Ramos (cell line): ENCODE results near the gene WDFY4.

Experiments used
- in situ Hi-C: fragments of 300-500 bp; cut with MboI; formaldehyde crosslinking; loops from one replicate; pipeline ENCODE4 v1.14.3; 2022; ENCODE audit warnings: low sequenced_read_pairs; ENCODE audit not compliant: unreplicated experiment

WDFY4 gene

DNA sequence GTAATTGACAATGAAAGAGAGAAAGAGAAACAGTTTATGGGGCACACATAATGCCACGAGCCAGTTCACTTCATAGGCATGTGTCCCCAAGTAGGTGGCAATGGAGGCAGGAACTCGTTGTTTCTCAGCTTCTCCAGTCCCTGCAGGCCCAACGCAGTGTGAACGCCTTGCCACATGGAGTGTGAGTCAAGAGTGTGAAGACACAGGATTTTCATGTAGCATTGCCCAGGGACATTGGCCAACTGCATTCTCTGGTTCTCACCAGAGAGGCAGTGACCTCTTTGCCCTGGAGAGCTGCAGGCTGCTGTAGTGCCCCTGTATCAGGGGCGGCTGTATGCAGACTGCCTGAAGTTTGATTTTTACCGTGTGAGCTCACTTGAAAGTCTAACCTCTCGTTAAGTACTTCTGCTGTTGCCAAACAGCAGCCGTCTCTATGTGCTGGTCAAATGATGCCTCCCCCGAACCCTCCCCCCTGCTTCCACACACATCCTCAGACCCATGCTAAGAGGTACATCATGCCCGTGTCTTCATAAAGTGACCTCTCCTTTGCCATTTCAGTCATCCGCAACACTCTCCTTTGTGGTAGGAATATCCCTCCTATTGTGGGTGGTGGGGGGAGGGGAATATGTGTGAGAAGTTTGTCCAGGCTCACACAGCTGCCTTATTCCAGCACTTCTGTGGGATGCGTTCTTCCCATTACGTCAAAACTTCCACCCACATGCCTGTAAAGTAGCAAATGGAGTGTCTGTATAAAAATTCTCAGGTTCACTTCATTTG is 242.3 kb downstream of the WDFY4 start:
- in situ Hi-C loops: no loop called here

DNA sequence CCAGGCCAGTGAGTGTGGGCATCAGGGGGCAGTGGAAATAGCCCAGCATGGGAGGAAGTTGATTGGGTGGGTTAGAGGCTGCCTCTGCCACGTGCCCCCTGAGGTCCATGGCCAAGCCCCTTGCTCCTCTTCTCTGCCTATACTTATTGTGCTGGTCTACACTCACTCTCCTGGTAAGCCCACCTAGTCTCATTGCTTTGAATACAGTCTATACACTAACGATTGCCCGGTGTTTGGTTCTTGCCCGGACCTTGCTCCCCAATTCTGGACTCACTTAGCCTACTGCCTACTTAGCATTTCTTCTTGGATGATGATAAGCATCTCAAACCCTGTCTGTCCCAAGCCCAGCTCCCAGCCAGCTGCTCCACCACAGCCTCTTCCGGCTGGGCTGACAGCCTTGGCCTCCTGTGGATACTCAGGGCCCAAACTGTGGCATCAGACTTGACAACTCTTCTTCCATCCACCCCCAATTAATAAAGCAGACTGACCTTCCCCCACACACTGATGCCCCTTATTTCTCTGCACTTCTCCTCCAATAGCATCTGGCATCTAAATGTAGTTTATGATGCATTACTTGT is 244.8 kb downstream of the WDFY4 start:
- in situ Hi-C loops: no loop called here

DNA sequence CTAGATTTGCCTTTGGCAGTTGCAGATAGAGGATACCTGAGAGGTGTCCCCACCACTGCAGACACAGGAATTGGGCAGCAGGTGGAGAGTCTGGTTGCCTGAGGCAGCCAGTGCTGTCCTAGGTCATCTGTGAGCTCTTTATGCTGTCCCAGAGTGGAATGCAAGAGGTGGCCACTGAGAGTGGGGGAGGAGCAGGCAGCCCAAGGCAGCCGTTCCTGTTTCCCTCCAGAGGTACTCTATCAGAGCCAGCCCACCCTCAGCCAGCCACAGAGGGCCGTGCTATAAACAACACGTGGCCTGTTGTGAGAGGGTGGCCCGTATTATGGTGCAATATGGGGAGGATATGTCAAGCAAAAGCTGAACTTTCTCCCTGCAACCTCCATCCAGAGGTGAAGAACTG is 246.5 kb downstream of the WDFY4 start:
- in situ Hi-C loops: no loop called here

DNA sequence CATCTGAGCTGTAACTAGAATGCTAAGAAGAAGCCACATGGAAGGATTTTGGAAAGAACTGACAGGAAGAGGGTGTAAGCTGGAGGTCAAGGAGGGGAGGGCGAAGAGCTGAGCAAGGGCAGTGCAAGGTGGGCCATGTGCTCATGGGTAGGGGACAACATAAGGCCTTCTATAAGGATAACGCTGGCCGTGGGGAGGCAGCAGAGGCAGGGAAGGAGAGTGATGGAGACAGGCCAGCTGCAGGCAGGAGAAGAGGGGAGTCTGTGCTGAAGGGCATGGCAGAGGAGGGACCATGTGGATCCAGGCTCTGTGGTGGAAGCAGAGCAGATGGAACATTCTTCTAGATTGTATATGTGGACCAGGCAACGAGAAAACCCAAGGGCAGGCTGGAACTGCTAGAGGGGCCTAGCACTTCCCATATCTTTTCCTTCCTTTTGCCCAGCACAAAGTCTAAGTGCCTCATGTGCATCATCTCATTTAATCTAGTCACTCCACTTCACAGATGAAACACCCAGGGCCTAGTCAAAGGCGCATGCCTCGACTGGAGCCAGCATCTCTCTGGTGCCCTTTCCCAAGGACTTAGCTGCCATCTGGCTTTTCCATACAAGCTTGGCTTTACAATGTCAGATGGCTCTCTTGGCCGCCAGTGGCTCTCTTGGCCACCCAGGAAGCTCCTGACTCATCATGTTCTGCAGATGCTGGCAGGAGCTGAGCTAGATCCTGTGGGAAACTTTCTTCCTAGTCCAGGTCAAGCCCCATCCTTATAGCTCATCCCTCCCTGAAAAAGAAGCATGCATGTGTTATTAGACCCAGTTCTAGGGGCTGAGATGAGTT is 248.4 kb downstream of the WDFY4 start:
- in situ Hi-C loops: no loop called here

DNA sequence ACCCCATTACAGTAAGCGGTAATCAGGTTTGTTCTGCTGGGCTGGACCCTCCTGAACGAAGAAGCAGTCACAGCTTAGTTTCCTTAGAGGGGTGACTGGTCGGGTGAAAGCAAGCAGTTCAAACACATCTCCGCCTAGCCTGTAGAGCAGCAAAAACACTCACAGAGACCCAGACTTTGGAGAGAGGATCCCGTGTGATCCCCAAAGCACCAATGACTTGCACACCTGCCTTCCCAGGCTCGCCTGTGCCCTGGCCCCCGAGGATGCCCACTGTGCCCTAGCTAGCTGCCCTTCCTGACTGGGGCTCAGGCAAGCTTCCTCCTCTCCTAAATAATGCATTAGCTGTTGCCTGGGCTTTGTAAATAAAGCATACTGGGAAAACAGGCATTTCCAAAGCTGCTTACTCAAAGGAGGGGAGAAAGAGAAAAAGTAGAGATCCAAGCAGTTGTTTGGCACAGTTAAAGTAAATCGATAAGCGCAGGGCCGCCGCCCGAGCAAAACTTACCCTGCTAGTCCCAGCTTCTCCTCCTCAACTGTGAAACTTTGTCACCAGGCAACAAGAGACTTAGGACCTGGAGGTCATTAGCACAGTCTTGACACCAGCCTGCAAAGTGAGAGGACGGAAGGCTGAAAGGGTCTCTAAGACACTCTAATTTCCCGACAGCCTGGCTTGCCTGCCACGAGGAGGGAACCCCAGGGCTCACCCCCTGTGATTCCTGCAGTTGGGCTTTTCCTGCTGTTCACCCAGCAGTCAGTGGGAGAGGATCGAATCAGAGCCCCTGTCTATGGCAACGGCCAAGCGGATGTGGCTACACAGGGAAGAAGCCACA is 250.2 kb downstream of the WDFY4 start:
- in situ Hi-C loops: no loop called here

DNA sequence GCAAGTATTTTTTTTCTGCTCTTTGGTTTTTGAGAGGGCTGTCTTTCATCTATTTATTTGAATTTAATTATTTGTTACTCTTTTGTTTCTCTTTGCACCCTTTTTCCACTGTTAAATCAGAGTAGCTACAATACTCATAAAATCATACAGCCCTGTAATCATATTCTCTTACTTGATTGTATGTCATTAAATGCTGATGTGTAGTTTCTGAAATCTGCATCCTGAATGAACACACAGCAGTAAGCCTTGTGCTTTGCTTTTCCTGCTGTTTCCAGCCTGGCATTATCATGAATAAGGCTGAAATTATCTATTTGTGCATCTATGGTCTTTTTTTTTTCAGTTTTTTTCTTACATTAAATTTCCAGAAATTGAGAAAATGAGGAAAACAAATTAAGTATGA is 250.9 kb downstream of the WDFY4 start:
- in situ Hi-C loops: no loop called here

DNA sequence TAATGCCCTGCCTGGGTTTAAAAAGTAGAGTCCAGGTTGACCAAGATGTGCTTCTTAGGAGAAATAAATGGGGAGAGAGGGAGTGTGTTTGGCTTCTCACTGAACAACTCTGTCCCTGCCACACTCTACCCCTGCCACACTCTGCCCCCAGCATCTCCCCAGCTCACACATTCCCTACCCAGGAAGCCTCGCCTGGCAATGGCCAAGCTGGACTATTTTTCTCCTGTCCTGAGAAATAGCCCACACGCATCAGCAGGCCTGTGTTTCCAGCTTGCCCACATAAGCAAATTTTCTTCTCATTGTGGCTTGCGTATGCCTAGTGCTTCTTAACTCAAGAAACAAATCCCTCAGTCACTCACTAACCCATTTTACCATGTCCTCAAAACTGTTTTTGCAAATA is 253.1 kb downstream of the WDFY4 start:
- in situ Hi-C loops: no loop called here

DNA sequence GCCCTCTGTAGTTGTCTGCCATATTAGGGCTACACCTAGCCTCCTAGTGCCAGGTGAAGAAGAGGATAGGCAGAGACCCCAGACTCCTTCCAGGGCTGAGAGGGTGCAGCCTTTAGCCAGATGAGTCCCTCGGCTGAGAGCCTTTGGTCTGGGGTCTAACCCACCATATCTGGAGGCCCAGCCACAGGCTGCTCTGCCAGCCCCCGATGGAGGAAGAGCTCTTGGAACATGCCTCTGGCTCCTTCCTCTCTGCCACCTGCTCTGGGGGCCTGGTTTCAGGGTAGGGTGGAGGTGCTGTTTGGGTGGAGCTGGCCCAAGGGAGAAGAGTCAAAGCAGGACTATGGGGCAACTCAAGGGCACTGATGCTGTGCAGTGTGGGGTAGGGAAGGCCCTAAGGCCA is 253.6 kb downstream of the WDFY4 start:
- in situ Hi-C loops: no loop called here

DNA sequence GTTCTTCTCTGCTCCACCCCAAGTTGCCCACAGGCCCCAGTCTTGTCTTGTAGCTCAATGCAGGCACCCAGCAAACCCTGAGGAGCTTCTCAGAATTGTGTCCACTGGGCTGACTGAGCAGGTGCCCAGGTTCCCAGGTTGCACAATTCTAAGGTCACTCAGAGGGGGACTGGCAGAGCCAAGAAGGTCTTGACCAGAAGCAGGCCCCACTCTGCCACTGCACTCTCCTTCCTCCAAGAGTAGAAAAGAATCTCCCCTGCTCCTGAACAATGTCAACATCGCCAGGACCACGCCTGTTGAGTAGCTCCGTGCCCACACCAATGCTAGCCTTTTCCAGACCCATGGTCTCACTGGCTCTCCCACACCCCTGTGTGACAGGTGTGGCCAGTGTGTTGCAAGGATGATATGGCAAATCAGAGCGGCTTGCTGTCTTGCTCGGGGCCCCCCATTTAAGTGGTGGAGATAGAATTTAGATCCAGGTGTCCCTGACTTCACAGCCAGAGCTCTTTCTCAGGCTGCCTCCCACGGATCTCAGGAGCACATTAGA is 254.4 kb downstream of the WDFY4 start:
- in situ Hi-C loops: no loop called here

DNA sequence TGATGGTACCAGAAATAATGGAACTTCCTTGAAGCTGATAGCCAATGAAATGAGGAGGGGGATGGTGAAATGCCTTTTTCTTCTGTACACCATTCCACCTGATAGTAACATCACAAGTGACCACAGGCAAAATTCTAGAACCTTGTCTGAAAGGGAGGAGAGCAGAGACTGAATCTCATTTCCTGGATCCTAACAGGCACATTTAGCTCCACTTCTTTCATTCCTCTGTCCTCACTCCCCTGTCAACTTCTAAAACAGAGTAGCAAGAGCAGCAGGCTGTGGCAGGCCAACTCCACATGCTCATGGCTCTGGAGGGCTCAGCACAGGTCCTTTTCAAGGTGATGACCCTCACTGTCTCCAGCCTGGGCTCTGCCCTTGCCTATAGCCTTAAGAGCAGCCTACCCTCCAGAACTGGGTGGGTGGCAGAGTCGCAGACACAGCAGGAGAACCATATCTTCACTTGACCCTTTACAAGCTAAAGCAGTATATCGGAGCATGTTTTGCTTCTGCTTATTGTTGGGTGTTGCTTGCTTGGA is 255.2 kb downstream of the WDFY4 start, which contains the start of gene LRRC18:
TSS of gene LRRC18 (minus strand) at position 51 of the 536 bp plus-strand sequence. CDS start 25,685 bp downstream, outside the sequence.
- in situ Hi-C loops: no loop called here

DNA sequence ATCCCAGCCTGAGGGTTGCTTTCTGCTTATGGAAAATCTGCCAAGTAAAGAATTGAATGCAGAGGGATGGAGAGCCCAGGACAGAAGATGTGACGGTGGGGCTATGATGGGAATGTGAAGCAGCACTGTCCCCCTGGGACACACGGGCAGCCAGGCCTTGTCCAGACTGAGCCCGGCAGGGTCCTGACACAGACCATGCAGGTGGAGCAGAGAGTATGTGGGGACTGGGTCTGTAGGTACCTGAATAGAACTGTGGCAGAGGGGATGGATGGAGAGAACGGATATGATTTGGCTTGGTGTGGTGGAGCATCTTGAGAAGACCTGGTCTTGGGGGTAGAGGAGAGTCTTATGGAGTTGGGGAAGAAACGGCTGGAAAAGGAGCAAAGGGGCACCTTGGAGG is 255.7 kb downstream of the WDFY4 start:
- in situ Hi-C loops: no loop called here

DNA sequence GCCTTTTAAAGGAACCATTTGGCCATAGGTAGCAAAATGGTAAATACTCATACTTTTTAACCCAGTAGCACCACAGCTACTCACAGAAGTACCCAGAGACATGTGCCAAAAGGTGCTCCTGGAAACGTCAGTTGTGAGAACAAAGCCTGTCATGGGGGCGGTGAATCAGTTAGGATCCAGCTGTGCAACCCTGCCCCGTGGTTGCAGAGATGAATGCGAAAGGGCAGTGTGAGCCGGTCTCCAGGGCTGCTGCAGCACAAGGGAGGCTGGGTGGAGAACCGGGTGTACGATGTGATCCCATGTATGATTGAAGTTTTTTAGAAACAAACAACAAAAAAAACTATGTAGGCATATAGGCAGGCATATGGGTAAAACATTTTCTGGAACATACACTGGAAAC is 256.3 kb downstream of the WDFY4 start:
- in situ Hi-C loops: no loop called here

DNA sequence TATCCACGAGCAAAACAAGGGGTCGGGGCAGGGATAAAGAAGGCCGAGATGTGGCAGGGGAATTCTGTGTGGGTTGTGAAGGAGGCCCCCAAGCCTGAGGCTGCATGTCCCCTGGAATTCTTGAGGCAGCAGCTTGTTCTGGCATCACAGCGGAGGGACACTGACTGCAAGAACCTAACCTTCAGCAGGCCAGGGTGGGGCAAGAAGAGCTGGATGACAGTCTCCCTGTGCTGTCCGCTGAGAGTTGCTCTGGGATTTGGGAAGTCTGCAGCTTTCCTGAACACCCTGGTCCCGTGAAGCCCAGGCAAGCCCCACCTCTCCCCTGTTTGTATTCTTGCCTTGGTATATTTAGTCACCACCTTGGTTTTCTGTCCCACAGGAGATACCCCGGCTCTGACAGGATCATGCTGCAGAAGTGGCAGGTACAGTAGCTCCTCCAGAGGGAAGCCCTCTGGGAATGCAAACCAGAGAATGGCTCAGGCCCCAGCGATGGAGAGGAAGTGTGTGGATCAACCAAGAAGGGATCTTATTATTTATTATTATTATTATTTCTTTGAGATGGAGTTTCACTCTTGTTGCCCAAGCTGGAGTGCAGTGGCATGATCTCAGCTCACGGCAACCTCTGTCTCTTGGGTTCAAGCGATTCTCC is 256.9 kb downstream of the WDFY4 start:
- in situ Hi-C loops: no loop called here

DNA sequence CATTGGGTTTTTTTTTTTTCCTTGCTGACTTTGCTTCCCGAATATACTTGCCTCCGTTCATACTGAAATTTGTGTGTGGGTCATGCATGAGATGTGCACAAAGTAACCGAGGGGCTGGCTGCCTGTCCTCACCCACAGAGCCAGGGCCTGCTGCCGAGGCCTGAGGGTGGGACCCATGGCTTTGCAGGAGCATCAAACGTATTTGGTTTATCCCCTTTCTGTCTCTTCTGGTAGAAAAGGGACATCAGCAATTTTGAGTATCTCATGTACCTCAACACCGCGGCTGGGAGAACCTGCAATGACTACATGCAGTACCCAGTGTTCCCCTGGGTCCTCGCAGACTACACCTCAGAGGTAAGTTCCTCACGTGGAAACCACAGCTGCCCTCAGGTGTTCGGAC is 258.4 kb downstream of the WDFY4 start:
- in situ Hi-C loops: no loop called here

DNA sequence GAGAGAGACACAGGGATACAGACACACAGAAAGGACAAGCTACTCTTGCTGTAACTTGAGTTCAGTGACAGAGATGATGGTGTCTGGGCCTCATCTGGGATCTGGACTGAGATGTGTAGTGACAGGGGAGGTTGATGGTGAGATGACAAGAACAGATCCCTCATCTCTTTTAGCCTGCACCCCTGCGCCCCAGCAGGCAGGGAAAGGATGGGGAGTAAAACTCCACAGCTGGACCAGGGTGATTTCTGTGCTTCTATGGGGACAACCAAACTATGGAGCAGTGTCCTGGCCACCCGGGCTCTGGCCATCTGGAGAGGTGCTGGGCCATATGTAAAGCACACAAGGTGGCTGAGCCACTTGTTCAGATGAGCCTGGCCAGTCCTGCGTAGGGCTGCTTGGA is 259.5 kb downstream of the WDFY4 start:
- in situ Hi-C loops: no loop called here

DNA sequence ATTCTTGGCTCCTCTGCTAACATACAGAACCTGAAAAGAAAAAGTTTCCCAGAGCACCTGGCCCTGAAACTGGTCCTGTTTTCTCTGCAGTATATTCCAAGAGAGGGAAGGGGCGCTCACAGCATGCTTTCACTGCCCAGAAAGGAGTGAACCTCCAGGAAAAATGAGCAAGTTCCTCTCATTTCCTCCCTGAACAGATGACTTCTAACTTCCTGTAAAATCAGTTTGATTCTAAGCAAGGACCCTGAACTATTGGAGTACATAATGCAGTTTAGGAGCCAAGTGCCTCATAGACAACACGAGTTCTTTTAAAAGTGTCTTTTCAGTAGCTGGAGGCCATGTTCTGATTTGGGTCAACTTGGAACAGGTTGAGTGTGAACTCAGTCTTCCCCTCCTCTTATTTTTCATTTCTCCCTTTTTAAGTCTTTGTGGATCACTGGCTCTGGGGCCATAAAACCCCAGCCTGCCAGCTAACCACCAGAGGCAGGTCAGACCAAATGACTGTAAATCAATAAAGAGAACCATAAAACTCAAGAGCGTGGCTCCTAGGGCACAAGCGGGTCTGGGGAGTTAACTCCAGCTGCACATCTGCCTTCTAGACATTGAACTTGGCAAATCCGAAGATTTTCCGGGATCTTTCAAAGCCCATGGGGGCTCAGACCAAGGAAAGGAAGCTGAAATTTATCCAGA is 260.9 kb downstream of the WDFY4 start:
- in situ Hi-C loops: no loop called here

DNA sequence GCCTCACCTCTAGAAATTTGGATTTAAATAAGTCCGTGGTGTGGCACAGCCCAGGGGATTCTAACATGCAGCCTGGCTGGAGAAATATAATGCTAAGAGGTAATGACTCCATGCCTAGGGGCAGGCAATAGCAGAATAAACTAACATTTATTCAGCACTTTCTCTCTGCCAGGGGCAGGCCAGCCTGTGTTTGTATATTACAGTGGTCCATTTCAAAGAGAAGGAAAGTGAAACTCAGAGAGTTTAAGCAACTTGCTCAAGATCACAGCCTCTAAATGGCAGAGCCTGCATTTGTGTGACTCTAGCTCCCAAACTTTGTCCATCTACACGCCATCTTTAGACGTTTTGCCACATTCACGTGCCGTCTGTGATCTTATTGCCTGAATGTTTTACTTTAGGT is 261.7 kb downstream of the WDFY4 start:
- in situ Hi-C loops: no loop called here

DNA sequence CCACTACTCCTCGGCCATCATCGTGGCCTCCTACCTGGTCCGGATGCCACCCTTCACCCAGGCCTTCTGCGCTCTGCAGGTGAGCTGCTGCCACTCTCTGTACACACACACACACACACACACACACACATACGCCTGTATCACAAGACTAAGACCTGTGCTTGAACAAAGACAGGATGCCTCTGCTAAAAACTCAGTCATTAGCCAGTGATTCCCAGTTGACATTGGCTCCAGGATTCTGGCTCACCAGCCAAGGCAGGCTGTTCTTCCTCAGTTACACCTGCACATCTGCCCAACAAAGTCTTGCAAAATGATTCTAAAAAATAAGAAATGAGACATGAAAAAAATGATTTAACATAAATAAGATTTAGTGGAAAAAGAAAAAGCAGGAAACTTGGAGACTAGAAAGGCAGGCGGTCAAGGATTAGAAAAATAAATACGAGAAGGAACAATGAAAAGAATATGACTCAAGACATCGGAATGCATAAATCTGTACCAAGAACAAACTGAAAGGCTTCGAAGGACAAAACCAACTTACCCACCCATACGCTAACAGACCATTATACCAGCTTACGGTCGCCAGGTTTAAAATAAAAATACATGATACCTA is 262.3 kb downstream of the WDFY4 start:
- in situ Hi-C loops: no loop called here
